KMS-11 (cell line): ENCODE measurements around the gene SMOC2.

ENCODE experiments used
- H2AFZ ChIP-seq: fragments of 200-600 bp; sonication (generic); 2 replicates; pipeline ENCODE4 v1.6.1; 2016; ENCODE audit warnings: antibody characterized with exemption, mixed run types, low read depth
- H3K27ac ChIP-seq: fragments of 200-600 bp; sonication (generic); 2 replicates; pipeline ENCODE4 v1.6.1; 2016; ENCODE audit warnings: mild to moderate bottlenecking, mixed run types
- H3K27me3 ChIP-seq: fragments of 200-600 bp; sonication (generic); 2 replicates; pipeline ENCODE4 v1.6.1; 2017; ENCODE audit warnings: mild to moderate bottlenecking, low read depth, mixed run types, moderate library complexity; ENCODE audit not compliant: insufficient read depth
- H3K36me3 ChIP-seq: fragments of 200-600 bp; sonication (generic); 2 replicates; pipeline ENCODE4 v1.6.1; 2017; ENCODE audit warnings: mild to moderate bottlenecking, mixed run types; ENCODE audit not compliant: insufficient read depth
- H3K4me1 ChIP-seq: fragments of 200-600 bp; sonication (generic); 2 replicates; pipeline ENCODE4 v1.6.1; 2016; ENCODE audit warnings: mild to moderate bottlenecking, low read depth, mixed run types; ENCODE audit not compliant: poor library complexity, severe bottlenecking
- H3K4me2 ChIP-seq: fragments of 200-600 bp; sonication (generic); 2 replicates; pipeline ENCODE4 v1.7.0; 2016; ENCODE audit warnings: mild to moderate bottlenecking, mixed run types
- H3K4me3 ChIP-seq: fragments of 200-600 bp; sonication (generic); IDR thresholded peaks from 2 replicates; pipeline ENCODE4 v1.6.1; 2017; ENCODE audit warnings: low read depth, low read length, mixed read lengths; ENCODE audit not compliant: insufficient read depth
- H3K79me2 ChIP-seq: fragments of 200-600 bp; sonication (generic); 2 replicates; pipeline ENCODE4 v1.6.1; 2016; ENCODE audit warnings: low read depth, mixed run types; ENCODE audit not compliant: insufficient read depth
- H3K9ac ChIP-seq: fragments of 200-600 bp; sonication (generic); 2 replicates; pipeline ENCODE4 v1.6.1; 2016; ENCODE audit warnings: mild to moderate bottlenecking, mixed run types
- H4K20me1 ChIP-seq: fragments of 200-600 bp; sonication (generic); 2 replicates; pipeline ENCODE4 v1.6.1; 2016; ENCODE audit warnings: mild to moderate bottlenecking, mixed run types; ENCODE audit not compliant: insufficient read depth
- TF ChIP-seq, protein P1 (sequence below): fragments of 200-600 bp; sonication (generic); conservative IDR thresholded peaks from 2 replicates; pipeline ENCODE4 v1.6.1; 2017; ENCODE audit warnings: low read depth, mild to moderate bottlenecking, antibody characterized with exemption, low read length, moderate library complexity, mixed read lengths

Gene SMOC2

DNA sequence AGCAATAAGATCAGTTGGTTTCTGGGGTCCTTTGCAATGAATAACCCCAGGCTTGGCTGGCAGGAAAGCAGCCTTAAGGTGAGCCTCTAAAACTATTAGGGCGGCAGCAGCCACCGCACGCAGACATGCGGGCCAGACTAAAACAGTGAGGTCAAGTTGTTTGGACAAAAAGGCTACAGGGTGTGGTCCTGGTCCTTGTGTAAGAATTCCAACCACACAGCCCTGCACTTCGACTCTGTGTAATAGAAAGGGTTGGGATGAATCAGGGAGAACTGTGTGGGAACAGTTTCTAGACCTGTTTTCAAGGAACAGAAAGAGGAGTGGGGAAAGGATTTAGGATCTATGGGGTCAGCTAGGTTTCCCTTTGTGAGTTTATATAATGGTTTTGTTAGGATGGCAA, 237.6 kb downstream of the SMOC2 start:
- TF ChIP-seq, protein P1, sequence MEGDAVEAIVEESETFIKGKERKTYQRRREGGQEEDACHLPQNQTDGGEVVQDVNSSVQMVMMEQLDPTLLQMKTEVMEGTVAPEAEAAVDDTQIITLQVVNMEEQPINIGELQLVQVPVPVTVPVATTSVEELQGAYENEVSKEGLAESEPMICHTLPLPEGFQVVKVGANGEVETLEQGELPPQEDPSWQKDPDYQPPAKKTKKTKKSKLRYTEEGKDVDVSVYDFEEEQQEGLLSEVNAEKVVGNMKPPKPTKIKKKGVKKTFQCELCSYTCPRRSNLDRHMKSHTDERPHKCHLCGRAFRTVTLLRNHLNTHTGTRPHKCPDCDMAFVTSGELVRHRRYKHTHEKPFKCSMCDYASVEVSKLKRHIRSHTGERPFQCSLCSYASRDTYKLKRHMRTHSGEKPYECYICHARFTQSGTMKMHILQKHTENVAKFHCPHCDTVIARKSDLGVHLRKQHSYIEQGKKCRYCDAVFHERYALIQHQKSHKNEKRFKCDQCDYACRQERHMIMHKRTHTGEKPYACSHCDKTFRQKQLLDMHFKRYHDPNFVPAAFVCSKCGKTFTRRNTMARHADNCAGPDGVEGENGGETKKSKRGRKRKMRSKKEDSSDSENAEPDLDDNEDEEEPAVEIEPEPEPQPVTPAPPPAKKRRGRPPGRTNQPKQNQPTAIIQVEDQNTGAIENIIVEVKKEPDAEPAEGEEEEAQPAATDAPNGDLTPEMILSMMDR = no peak
- Histone ChIP-seq H3K4me1 (no peaks in the 10 kb centered on the region), H4K20me1 (no peaks in the 10 kb centered on the region), H3K4me2 (no peak overlapping the region), H3K4me3 (no peak overlapping the region), H3K27ac (no peak overlapping the region), H3K27me3 (no peaks in the 10 kb centered on the region), H3K79me2 (no peaks in the 10 kb centered on the region), H2AFZ (no peak overlapping the region), H3K36me3 (no peaks in the 10 kb centered on the region), H3K9ac (no peak overlapping the region)

DNA sequence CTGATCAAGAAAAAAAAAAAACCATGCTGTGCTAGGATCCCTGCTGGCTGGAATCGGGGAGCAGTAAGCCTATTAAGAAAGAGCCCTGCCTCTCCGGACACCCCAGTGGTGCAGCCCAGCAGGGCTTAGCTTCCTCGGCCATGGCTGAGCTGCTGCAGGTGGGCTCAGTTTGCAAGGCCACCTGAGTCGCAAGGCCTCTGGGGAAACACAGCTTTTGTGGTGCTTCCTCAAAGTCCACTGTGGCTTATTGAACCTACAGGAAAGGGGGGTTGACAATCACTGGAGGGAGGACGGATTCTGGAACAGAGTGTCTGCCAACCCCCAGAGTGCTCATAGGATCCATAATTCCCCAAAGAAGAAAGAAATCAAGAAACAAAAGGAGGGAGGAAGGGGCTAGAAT, 240.8 kb downstream of the SMOC2 start:
- Histone ChIP-seq H4K20me1 (no peaks in the 10 kb centered on the region), H3K27ac (no peak overlapping the region), H2AFZ (no peak overlapping the region), H3K4me3 (no peak overlapping the region), H3K4me2 (no peak overlapping the region), H3K4me1 (no peaks in the 10 kb centered on the region), H3K36me3 (no peaks in the 10 kb centered on the region), H3K9ac (no peak overlapping the region), H3K27me3 (no peaks in the 10 kb centered on the region), H3K79me2 (no peaks in the 10 kb centered on the region)
- TF ChIP-seq, protein P1 = no peak

DNA sequence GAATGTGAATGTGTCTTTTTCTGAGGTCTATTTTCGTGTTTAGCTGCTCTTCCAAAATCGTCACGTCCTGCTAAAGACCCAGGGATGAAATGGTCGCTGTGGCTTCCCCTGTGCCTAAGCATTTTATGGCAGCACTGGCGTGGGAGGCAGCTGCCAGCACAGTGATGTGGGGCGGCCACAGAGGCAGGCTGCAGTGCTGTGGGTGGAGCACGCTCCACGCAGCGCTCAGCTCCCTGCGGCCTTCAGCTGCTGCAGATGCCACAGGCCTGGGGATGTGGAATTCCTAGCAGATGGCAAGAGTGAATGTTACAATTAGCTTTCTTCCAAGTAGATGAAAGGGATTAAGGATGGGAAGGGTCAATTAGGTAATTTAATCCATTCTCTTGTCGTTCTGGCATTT, 242.6 kb downstream of the SMOC2 start:
- no peak overlapping the region for H3K9ac ChIP-seq
- no peak overlapping the region for H3K4me3 ChIP-seq
- TF ChIP-seq, protein P1 = no peak
- no peak overlapping the region for H2AFZ ChIP-seq
- no peaks in the 10 kb centered on the region for H3K79me2 ChIP-seq
- H3K27ac ChIP-seq = no peak overlapping the region
- no peaks in the 10 kb centered on the region for H4K20me1 ChIP-seq
- H3K36me3 ChIP-seq = no peaks in the 10 kb centered on the region
- H3K27me3 ChIP-seq = no peaks in the 10 kb centered on the region
- H3K4me1 ChIP-seq = no peaks in the 10 kb centered on the region
- no peak overlapping the region for H3K4me2 ChIP-seq

GRCh38 chr6:168684471-168684870, 243.5 kb downstream of the SMOC2 start:
- Histone ChIP-seq H4K20me1 (no peaks in the 10 kb centered on the region), H3K27me3 (no peaks in the 10 kb centered on the region)

More at GRCh38 chr6:168684471-168684870, 243.5 kb downstream of the SMOC2 start:
- no peak overlapping the region for H3K4me2 ChIP-seq
- no peak overlapping the region for H3K27ac ChIP-seq
- no peaks in the 10 kb centered on the region for H3K79me2 ChIP-seq
- no peak overlapping the region for H3K9ac ChIP-seq
- TF ChIP-seq, protein P1 = no peak
- no peak overlapping the region for H3K4me3 ChIP-seq
- H3K36me3 ChIP-seq = no peaks in the 10 kb centered on the region
- no peak overlapping the region for H2AFZ ChIP-seq
- no peaks in the 10 kb centered on the region for H3K4me1 ChIP-seq
